ENCODE measurements around the gene CASP10. TPM values are rescaled to one million over a fixed set of nuclear protein-coding genes. Genes with fewer than 3 reads are reported as not detected.
"Not testable (repeated sequence)": the region's sequence is repeated elsewhere in the genome, so short reads cannot be mapped to it uniquely, and the experiment has no call there.

The CASP10 gene
- total RNA-seq, 4 donors from 2014 or later, result 2.4 to 7.3 (median 3.6) TPM

- intact Hi-C loops (cut with DNase I; ENCODE audit: low total_unique reads), result loop anchor here (5.0 kb wide), 1 partner anchor 42 kb away; no protein-coding TSS in a partner anchor
Measured at GRCh38 chr2:201174687-201175086, 8.3 kb upstream of the CASP10 start.

DNA sequence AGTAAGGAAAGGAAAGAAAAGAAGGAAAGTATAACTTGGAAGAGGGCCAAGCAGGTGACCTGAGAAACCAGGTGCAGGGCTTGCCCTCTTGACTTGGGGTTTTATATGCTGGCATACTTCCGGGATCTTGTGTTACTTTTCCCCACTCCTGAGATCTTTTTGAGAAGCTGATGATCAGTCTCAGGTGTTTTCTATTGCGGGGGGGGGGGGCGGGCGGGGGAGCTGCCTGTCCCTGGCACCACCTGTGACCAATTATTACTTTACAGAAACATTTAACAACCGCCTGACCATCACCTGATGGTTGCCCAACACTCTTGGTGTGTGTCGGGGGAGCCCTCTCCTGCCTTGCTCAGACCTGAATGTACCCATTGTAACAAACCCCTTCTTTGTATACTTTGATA is 6.9 kb upstream of the CASP10 start:
- TF ChIP-seq, protein P1, sequence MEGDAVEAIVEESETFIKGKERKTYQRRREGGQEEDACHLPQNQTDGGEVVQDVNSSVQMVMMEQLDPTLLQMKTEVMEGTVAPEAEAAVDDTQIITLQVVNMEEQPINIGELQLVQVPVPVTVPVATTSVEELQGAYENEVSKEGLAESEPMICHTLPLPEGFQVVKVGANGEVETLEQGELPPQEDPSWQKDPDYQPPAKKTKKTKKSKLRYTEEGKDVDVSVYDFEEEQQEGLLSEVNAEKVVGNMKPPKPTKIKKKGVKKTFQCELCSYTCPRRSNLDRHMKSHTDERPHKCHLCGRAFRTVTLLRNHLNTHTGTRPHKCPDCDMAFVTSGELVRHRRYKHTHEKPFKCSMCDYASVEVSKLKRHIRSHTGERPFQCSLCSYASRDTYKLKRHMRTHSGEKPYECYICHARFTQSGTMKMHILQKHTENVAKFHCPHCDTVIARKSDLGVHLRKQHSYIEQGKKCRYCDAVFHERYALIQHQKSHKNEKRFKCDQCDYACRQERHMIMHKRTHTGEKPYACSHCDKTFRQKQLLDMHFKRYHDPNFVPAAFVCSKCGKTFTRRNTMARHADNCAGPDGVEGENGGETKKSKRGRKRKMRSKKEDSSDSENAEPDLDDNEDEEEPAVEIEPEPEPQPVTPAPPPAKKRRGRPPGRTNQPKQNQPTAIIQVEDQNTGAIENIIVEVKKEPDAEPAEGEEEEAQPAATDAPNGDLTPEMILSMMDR (IDR thresholded peaks at IDR 0.05 in 4 of 5, conservative IDR thresholded peaks at IDR 0.05 in 1 of 5), result no peak
- TF ChIP-seq POLR2A (IDR thresholded peaks at IDR 0.05), result no peak
- intact Hi-C loops (cut with DNase I; ENCODE audit: low total_unique reads), result loop anchor here (2.0 to 5.0 kb wide), 3 partner anchors 44 to 271 kb away; partner anchors contain the start of gene HYCC2
- H3K27ac ChIP-seq, result no peak overlapping the region
- H3K4me1 ChIP-seq, result no peaks in the 10 kb centered on the region
- no peaks in the 10 kb centered on the region for H3K9me3 ChIP-seq
- H3K36me3 ChIP-seq, result no peaks in the 10 kb centered on the region
- H3K4me3 ChIP-seq, result no peak overlapping the region
- in situ Hi-C loops (cut with MboI; ENCODE audit: low sequenced_read_pairs in 4 of 4), result loop anchor here in 1 of 4 donors (10.0 kb wide), 1 partner anchor 211 kb away; the partner anchor contains the start of gene ORC2
- ATAC-seq (peak; percentile 3 to 5), DNase-seq (peak in 1 of 2 donors; percentile 54)
- H3K27me3 ChIP-seq, result no peaks in the 10 kb centered on the region

More at GRCh38 chr2:201174687-201175086, 8.3 kb upstream of the CASP10 start:
- TF ChIP-seq POLR2A (IDR thresholded peaks at IDR 0.05), result no peak
- TF ChIP-seq, protein P1 (IDR thresholded peaks at IDR 0.05 in 4 of 5, conservative IDR thresholded peaks at IDR 0.05 in 1 of 5), result no peak
- no peaks in the 10 kb centered on the region for H3K4me1 ChIP-seq
- H3K27ac ChIP-seq, result no peak overlapping the region
- no peaks in the 10 kb centered on the region for H3K27me3 ChIP-seq
- H3K36me3 ChIP-seq, result no peaks in the 10 kb centered on the region
- no peak for ATAC-seq
- no peak overlapping the region for H3K4me3 ChIP-seq
- no peak for DNase-seq
- in situ Hi-C loops (cut with MboI; ENCODE audit: low sequenced_read_pairs in 4 of 4), result loop anchor here in 1 of 4 donors (10.0 kb wide), 1 partner anchor 210 kb away; the partner anchor contains the start of gene ORC2
- no peaks in the 10 kb centered on the region for H3K9me3 ChIP-seq

GRCh38 chr2:201180010-201180409 is 2.9 kb upstream of the CASP10 start:
- Histone ChIP-seq H3K4me1 (no peaks in the 10 kb centered on the region), H3K9me3 (no peaks in the 10 kb centered on the region), H3K27me3 (no peaks in the 10 kb centered on the region), H3K4me3 (no peak overlapping the region), H3K36me3 (no peaks in the 10 kb centered on the region), H3K27ac (no peak overlapping the region)
- ATAC-seq (peak; percentile 10 to 17), DNase-seq (no peak)
- TF ChIP-seq, protein P1 (IDR thresholded peaks at IDR 0.05 in 4 of 5, conservative IDR thresholded peaks at IDR 0.05 in 1 of 5), result no peak
- in situ Hi-C loops (cut with MboI; ENCODE audit: low sequenced_read_pairs in 4 of 4) (loop anchor here in 2 of 4 donors (10.0 kb wide), 1 partner anchor 275 kb away; no protein-coding TSS in a partner anchor), intact Hi-C loops (cut with DNase I; ENCODE audit: low total_unique reads) (no loop called here)

GRCh38 chr2:201183365-201183727 is 405 bp downstream of the CASP10 start:
- intact Hi-C loops (cut with DNase I; ENCODE audit: low total_unique reads) (no loop called here), in situ Hi-C loops (cut with MboI; ENCODE audit: low sequenced_read_pairs in 4 of 4) (loop anchor here in 2 of 4 donors (10.0 kb wide), 1 partner anchor 279 kb away; no protein-coding TSS in a partner anchor)
- TF ChIP-seq, protein P1 (IDR thresholded peaks at IDR 0.05 in 4 of 5, conservative IDR thresholded peaks at IDR 0.05 in 1 of 5), result no peak
- no peak for TF ChIP-seq POLR2A (IDR thresholded peaks at IDR 0.05)
- H3K9me3 ChIP-seq, result no peaks in the 10 kb centered on the region
- H3K27ac ChIP-seq, result peak overlapping the region in 3 of 4 donors; percentile 50 to 61 (median 54)
- no peaks in the 10 kb centered on the region for H3K36me3 ChIP-seq
- DNase-seq, result no peak
- ATAC-seq, result no peak
- no peaks in the 10 kb centered on the region for H3K4me1 ChIP-seq
- H3K4me3 ChIP-seq, result peak overlapping the region; percentile 31 to 54 (median 36)
- H3K27me3 ChIP-seq, result no peaks in the 10 kb centered on the region

DNA sequence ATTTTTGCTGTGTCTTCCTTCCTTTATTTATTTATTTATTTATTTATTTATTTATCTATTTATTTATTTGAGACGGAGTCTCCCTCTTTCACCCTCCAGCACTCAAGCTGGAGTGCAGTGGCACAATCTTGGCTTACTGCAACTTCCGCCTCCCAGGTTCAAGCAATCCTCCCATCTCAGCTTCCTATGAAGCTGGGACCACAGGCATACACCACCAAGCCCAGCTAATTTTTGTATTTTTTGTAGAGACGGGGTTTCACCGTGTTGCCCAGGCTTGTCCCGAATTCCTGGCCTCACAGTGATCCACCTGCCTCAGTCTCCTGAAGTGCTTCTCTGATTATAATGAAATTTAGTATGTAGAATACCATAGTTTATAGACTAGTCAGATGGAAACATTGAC is 894 bp downstream of the CASP10 start:
- peak overlapping the region in 3 of 4 donors; percentile 21 to 50 (median 50) for H3K27ac ChIP-seq
- H3K27me3 ChIP-seq; intact Hi-C loops (cut with DNase I; ENCODE audit: low total_unique reads); H3K4me1 ChIP-seq; H3K9me3 ChIP-seq; H3K36me3 ChIP-seq; DNase-seq; ATAC-seq: not testable (repeated sequence)
- H3K4me3 ChIP-seq, result peak overlapping the region; percentile 20 to 54 (median 34)
- in situ Hi-C loops (cut with MboI; ENCODE audit: low sequenced_read_pairs in 4 of 4), result loop anchor here in 2 of 4 donors (10.0 kb wide), 1 partner anchor 279 kb away; no protein-coding TSS in a partner anchor

DNA sequence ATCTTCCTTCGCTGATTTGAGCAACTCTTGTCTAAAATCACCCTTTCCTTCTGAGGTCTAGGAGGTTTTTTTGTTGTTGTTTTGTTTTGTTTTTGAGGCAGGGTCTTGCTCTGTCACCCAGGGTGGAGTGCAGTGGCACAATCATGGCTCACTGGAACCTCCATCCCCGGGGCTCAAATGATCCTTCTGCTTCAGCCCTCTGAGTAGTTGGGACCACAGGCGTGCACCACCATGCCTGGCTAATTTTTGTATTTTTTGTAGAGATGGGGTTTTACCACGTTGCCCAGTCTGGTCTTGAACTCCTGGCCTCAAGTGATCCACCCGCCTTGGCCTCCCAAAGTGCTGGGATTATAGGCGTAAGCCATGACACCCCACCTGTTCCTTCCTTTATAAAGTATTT is 1.3 kb downstream of the CASP10 start:
- H3K4me3 ChIP-seq, result peak overlapping the region in 3 of 4 donors; percentile 7 to 54 (median 20)
- H3K4me1 ChIP-seq; ATAC-seq; H3K9me3 ChIP-seq; intact Hi-C loops (cut with DNase I; ENCODE audit: low total_unique reads); H3K27me3 ChIP-seq; H3K36me3 ChIP-seq; DNase-seq: not testable (repeated sequence)
- peak overlapping the region in 3 of 4 donors; percentile 21 to 50 (median 50) for H3K27ac ChIP-seq
- in situ Hi-C loops (cut with MboI; ENCODE audit: low sequenced_read_pairs in 4 of 4), result loop anchor here in 2 of 4 donors (10.0 kb wide), 1 partner anchor 279 kb away; no protein-coding TSS in a partner anchor

Data from gastrocnemius medialis (tissue), 4 donors.